ENCODE results near the gene ZBTB48.

ZBTB48 gene

GRCh38 chr1:6614019-6614928, 34.5 kb downstream of the ZBTB48 start:
- DNase-seq = no peak

GRCh38 chr1:6614929-6615785, 35.4 kb downstream of the ZBTB48 start:
- DNase-seq = no peak

GRCh38 chr1:6619045-6619444, 39.3 kb downstream of the ZBTB48 start:
- no peak for DNase-seq

- no peak for DNase-seq
These were observed 41.9 kb downstream of the ZBTB48 start for GRCh38 chr1:6621429-6622391.

- no peak for DNase-seq
These were observed 42.8 kb downstream of the ZBTB48 start for GRCh38 chr1:6622396-6623152.

- DNase-seq = no peak
These were observed 43.6 kb downstream of the ZBTB48 start for GRCh38 chr1:6623269-6623965.

GRCh38 chr1:6624710-6625583, 45.2 kb downstream of the ZBTB48 start, which contains the start of gene THAP3:
Gene THAP3, plus strand, starts transcription at chr1:6624868. Its CDS starts 351 bp downstream, at chr1:6625219.
- peak; percentile 73 for DNase-seq

- no peak for DNase-seq
These were observed 45.9 kb downstream of the ZBTB48 start for GRCh38 chr1:6625584-6626149.

GRCh38 chr1:6627031-6627430, 47.2 kb downstream of the ZBTB48 start:
- no peak for DNase-seq

- no peak for DNase-seq
These were observed 48.2 kb downstream of the ZBTB48 start for GRCh38 chr1:6627841-6628545.

GRCh38 chr1:6628971-6629479, 49.2 kb downstream of the ZBTB48 start:
- DNase-seq = no peak

- DNase-seq = no peak
These were observed 50.2 kb downstream of the ZBTB48 start for GRCh38 chr1:6630027-6630426.

- DNase-seq = no peak
These were observed 51.3 kb downstream of the ZBTB48 start for GRCh38 chr1:6631058-6631457.

- no peak for DNase-seq
These were observed 53.1 kb downstream of the ZBTB48 start for GRCh38 chr1:6632588-6633514.

GRCh38 chr1:6634371-6635052, 54.7 kb downstream of the ZBTB48 start:
- no peak for DNase-seq

GRCh38 chr1:6635161-6635909, 55.5 kb downstream of the ZBTB48 start:
- no peak for DNase-seq
